T-helper 1 cell treated with Interleukin-12 subunit alpha and Interleukin-12 subunit beta and Interleukin-4 antibody, amounts not matched to agents 30 μg/mL and 1 μg/mL, for 36 hours (primary cell): ENCODE measurements around the gene PGBD1.
"Not testable (repeated sequence)": the region's sequence is repeated elsewhere in the genome, so short reads cannot be mapped to it uniquely, and the experiment has no call there.

ENCODE experiments used
- H3K27ac Mint-ChIP-seq: one replicate; pipeline ENCODE4 v1.8.0; 2021; ENCODE audit warnings: mild to moderate bottlenecking, mixed read lengths
- H3K27me3 Mint-ChIP-seq: one replicate; pipeline ENCODE4 v1.8.0; 2021; ENCODE audit warnings: low read depth, mixed read lengths
- H3K36me3 Mint-ChIP-seq: one replicate; pipeline ENCODE4 v1.8.0; 2021; ENCODE audit warnings: low read depth, mixed read lengths
- H3K4me1 Mint-ChIP-seq: one replicate; pipeline ENCODE4 v1.8.0; 2021; ENCODE audit warnings: low read depth, mixed read lengths
- H3K4me3 Mint-ChIP-seq: one replicate; pipeline ENCODE4 v1.8.0; 2021; ENCODE audit warnings: mild to moderate bottlenecking, moderate library complexity, mixed read lengths
- H3K9me3 Mint-ChIP-seq: one replicate; pipeline ENCODE4 v1.8.0; 2021; ENCODE audit warnings: mixed read lengths

PGBD1 gene

GRCh38 chr6:28303570-28303969 lies 22.2 kb downstream of the PGBD1 start:
- Mint-ChIP-seq H3K27me3 (peaks cover 5% of the 10 kb centered on the region), H3K4me3 (no peak overlapping the region), H3K4me1 (peaks cover 3% of the 10 kb centered on the region), H3K27ac (no peak overlapping the region), H3K36me3 (peaks cover 6% of the 10 kb centered on the region), H3K9me3 (peaks cover 10% of the 10 kb centered on the region)

DNA sequence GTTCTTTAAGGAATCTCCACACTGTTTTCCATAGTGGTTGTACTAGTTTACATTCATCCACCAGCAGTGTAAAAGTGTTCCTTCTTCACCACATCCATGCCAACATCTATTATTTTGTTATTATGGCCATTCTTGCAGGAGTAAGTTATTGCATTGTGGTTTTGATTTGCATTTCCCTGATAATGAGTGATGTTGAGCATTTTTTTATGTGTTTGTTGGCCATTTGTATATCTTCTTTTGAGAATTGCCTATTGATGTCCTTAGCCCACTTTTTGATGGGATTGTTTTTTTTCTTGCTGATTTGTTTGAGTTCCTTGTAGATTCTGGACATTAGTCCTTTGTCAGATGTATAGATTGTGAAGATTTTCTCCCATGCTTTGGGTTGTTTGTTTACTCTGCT lies 25.0 kb downstream of the PGBD1 start:
- Mint-ChIP-seq H3K9me3 (peaks cover 10% of the 10 kb centered on the region), H3K27me3 (peaks cover 11% of the 10 kb centered on the region)
- H3K4me3 Mint-ChIP-seq, H3K27ac Mint-ChIP-seq, H3K4me1 Mint-ChIP-seq, H3K36me3 Mint-ChIP-seq: not testable (repeated sequence)

GRCh38 chr6:28311139-28311823 lies 29.9 kb downstream of the PGBD1 start:
- Mint-ChIP-seq H3K4me1 (no peaks in the 10 kb centered on the region), H3K4me3 (no peak overlapping the region), H3K27ac (no peak overlapping the region), H3K9me3 (peaks cover 10% of the 10 kb centered on the region), H3K27me3 (peaks cover 14% of the 10 kb centered on the region), H3K36me3 (no peaks in the 10 kb centered on the region)

GRCh38 chr6:28312939-28313338 lies 31.6 kb downstream of the PGBD1 start:
- Mint-ChIP-seq H3K27me3 (peaks cover 11% of the 10 kb centered on the region), H3K9me3 (no peaks in the 10 kb centered on the region), H3K4me1 (no peaks in the 10 kb centered on the region), H3K36me3 (peaks cover 2% of the 10 kb centered on the region), H3K27ac (no peak overlapping the region), H3K4me3 (no peak overlapping the region)

- no peaks in the 10 kb centered on the region for H3K9me3 Mint-ChIP-seq
- H3K4me1 Mint-ChIP-seq = no peaks in the 10 kb centered on the region
- no peak overlapping the region for H3K4me3 Mint-ChIP-seq
- H3K36me3 Mint-ChIP-seq = peaks cover 2% of the 10 kb centered on the region
- H3K27ac Mint-ChIP-seq = no peak overlapping the region
- H3K27me3 Mint-ChIP-seq = peaks cover 3% of the 10 kb centered on the region
Measured at GRCh38 chr6:28315628-28316027, 34.3 kb downstream of the PGBD1 start.

GRCh38 chr6:28317866-28318265 lies 36.5 kb downstream of the PGBD1 start:
- H3K9me3 Mint-ChIP-seq, H3K36me3 Mint-ChIP-seq, H3K27ac Mint-ChIP-seq, H3K4me1 Mint-ChIP-seq, H3K4me3 Mint-ChIP-seq, H3K27me3 Mint-ChIP-seq: not testable (repeated sequence)

- Mint-ChIP-seq H3K9me3 (peaks cover 43% of the 10 kb centered on the region), H3K4me3 (no peak overlapping the region), H3K4me1 (no peaks in the 10 kb centered on the region), H3K36me3 (peaks cover 6% of the 10 kb centered on the region), H3K27ac (no peak overlapping the region), H3K27me3 (no peaks in the 10 kb centered on the region)
Measured at GRCh38 chr6:28322661-28323060, 41.3 kb downstream of the PGBD1 start.

DNA sequence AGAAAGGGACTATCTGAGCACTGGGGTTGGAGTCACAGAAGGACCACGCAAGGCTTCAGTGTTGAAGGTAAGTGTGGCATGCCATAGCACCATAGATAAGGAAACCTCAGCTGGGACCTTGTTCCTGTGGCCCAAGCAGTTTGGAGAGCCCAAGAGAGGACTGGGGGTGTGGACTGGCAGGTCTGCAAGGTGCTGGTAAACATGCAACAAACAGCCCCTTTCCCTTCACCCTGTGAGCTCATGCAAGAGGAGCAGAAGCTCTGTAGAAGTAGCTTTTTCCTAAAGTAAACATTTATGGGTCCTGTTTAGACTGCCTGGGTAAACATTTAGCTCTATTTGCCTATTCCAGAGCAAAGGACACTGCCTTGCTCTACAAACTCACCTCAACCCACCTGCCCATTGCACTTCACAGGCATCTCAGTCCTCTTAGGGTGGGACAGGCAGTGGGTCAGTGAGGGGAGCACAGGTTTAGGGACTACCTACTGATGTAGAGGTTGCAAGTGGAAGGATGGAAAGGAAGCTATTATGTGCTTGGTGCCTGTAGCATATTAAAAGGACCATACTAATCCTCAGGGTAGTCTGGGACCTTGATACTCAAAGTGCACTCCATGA lies 42.5 kb downstream of the PGBD1 start:
- Mint-ChIP-seq H3K36me3 (peaks cover 6% of the 10 kb centered on the region), H3K27ac (no peak overlapping the region), H3K9me3 (peaks cover 49% of the 10 kb centered on the region), H3K27me3 (no peaks in the 10 kb centered on the region), H3K4me3 (no peak overlapping the region), H3K4me1 (no peaks in the 10 kb centered on the region)

- Mint-ChIP-seq H3K4me3 (no peak overlapping the region), H3K27me3 (no peaks in the 10 kb centered on the region), H3K9me3 (peaks cover 49% of the 10 kb centered on the region), H3K36me3 (peaks cover 6% of the 10 kb centered on the region), H3K27ac (no peak overlapping the region), H3K4me1 (no peaks in the 10 kb centered on the region)
Measured at GRCh38 chr6:28326371-28326948, 45.1 kb downstream of the PGBD1 start.

GRCh38 chr6:28330041-28330440 lies 48.7 kb downstream of the PGBD1 start:
- Mint-ChIP-seq H3K4me1 (peaks cover 3% of the 10 kb centered on the region), H3K27ac (no peak overlapping the region), H3K36me3 (peaks cover 6% of the 10 kb centered on the region), H3K4me3 (no peak overlapping the region), H3K9me3 (peaks cover 40% of the 10 kb centered on the region), H3K27me3 (peaks cover 9% of the 10 kb centered on the region)

DNA sequence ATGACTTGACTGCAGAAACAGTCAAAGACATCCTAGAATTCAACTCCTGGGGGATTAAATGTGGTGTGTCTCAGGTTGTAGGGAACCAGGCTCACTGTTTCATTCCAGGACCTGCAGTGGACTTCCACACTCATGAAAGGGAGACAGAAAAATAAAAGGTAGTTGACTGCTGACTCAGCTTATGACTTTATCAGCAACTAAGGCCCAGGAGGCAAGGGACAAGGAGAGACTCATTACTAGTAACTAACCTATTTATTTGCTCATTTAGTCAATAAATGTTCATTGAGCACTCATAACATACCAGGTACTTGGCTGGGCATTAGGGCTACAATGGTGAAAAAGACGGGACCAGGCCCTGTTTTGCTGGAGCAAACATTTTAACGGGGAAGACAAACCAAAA lies 51.7 kb downstream of the PGBD1 start:
- Mint-ChIP-seq H3K4me3 (no peak overlapping the region), H3K27ac (no peak overlapping the region), H3K9me3 (peaks cover 15% of the 10 kb centered on the region), H3K4me1 (peaks cover 3% of the 10 kb centered on the region), H3K27me3 (peaks cover 9% of the 10 kb centered on the region), H3K36me3 (no peaks in the 10 kb centered on the region)

- Mint-ChIP-seq H3K4me1 (peaks cover 3% of the 10 kb centered on the region), H3K27me3 (peaks cover 9% of the 10 kb centered on the region), H3K36me3 (no peaks in the 10 kb centered on the region), H3K9me3 (peaks cover 15% of the 10 kb centered on the region), H3K27ac (no peak overlapping the region), H3K4me3 (no peak overlapping the region)
Measured at GRCh38 chr6:28333599-28334018, 52.2 kb downstream of the PGBD1 start.

DNA sequence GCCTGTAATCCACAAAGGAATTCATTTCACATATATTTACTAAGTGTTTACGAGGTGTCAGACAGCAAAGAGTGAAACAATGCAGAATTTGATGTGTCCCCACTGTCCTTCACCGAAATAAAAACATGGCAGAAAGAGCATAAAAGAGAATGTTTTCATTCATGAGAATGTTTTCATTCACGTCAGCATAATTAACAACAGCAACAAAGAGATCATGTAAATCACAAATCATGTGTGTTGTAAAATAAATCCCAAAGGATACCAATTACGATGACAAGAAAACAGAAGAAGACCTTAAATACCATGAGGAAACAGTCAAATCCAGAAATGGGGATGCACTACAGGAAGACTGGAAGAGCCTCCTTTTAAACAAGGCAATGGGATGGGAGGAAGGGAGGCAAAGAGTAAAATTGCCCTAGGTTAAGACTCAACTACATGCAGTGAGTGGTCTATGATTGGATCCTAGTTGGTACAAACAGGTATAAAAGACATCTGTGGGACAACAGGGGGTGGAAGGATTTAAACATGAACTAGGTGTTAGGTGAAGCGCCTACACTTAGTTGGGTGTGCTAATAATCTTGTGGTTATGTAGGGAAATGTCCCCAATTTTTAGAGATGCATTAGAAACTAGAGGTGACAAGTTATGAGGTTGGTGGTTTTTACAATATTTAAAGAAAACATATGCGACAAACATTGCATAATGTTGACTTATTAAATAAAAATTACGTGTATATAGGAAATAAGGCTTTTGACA lies 53.1 kb downstream of the PGBD1 start:
- no peaks in the 10 kb centered on the region for H3K36me3 Mint-ChIP-seq
- H3K27me3 Mint-ChIP-seq = peaks cover 9% of the 10 kb centered on the region
- no peak overlapping the region for H3K27ac Mint-ChIP-seq
- peaks cover 3% of the 10 kb centered on the region for H3K4me1 Mint-ChIP-seq
- H3K4me3 Mint-ChIP-seq = peak overlapping the region; percentile 47
- peaks cover 11% of the 10 kb centered on the region for H3K9me3 Mint-ChIP-seq

DNA sequence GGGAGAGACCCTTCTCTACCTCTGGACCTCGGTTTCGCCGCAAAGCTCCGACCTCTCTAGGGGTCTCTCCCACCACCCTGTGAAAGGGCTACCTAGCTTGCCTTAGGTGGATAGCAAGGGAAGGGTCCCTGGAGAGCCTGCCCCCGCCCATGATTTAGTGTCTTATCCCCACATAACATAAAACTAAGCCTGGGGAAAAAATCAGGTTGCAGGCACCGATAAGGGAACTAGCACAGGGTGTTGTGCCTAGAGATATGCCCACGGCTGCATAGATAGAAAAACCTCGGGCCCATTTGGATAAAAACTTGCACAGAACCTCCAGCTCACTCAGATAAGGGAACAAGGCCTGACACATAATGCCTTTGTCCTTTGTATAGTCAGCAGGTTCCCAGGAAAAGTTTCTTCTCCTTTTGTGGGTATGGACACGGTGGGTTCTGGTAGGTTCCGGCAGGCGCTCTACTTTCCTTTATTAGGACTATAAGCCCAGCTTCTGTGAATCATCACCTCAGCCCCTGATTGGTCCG lies 53.7 kb downstream of the PGBD1 start:
- Mint-ChIP-seq H3K27me3 (peaks cover 9% of the 10 kb centered on the region), H3K4me1 (peaks cover 3% of the 10 kb centered on the region), H3K27ac (no peak overlapping the region), H3K9me3 (peaks cover 16% of the 10 kb centered on the region), H3K36me3 (no peaks in the 10 kb centered on the region), H3K4me3 (no peak overlapping the region)
